Measurements from ENCODE around the gene CABP5. TPM values are rescaled to one million over a fixed set of nuclear protein-coding genes. Genes with fewer than 3 reads are reported as not detected.

CABP5 gene
- total RNA-seq, 2 donors from 2014 or later = not detected

DNA sequence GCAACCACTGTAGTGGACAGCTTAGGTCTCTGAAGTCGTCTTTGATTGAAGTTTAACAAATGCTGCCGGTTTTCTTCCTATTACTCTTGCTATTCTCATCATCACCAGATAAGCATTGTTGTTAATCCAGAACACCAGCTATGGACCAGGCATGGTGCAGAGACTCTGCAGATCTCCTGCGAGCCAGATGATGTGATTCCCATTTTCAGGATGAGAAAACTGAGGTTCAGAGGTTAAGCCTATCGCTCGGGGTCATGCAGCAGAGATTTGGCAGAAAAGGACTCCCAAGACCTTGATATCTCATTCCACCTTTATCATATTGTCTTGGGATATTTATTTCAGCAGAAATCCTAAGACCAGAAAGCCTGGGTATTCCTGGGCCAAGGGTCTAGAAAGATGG, 16.5 kb upstream of the CABP5 start:
- no peak for DNase-seq
- Histone ChIP-seq H3K9ac (ENCODE audit: low read depth in 2 of 2, low read length in 2 of 2) (no peak overlapping the region), H3K9me3 (no peaks in the 10 kb centered on the region), H3K4me1 (no peaks in the 10 kb centered on the region), H3K27ac (no peak overlapping the region), H3K4me3 (no peak overlapping the region), H3K36me3 (no peaks in the 10 kb centered on the region), H3K27me3 (no peaks in the 10 kb centered on the region)
- intact Hi-C loops (cut with DNase I) = loop anchor here (10.0 kb wide), 1 partner anchor 314 kb away; no protein-coding TSS in a partner anchor
- TF ChIP-seq, protein P1, sequence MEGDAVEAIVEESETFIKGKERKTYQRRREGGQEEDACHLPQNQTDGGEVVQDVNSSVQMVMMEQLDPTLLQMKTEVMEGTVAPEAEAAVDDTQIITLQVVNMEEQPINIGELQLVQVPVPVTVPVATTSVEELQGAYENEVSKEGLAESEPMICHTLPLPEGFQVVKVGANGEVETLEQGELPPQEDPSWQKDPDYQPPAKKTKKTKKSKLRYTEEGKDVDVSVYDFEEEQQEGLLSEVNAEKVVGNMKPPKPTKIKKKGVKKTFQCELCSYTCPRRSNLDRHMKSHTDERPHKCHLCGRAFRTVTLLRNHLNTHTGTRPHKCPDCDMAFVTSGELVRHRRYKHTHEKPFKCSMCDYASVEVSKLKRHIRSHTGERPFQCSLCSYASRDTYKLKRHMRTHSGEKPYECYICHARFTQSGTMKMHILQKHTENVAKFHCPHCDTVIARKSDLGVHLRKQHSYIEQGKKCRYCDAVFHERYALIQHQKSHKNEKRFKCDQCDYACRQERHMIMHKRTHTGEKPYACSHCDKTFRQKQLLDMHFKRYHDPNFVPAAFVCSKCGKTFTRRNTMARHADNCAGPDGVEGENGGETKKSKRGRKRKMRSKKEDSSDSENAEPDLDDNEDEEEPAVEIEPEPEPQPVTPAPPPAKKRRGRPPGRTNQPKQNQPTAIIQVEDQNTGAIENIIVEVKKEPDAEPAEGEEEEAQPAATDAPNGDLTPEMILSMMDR (IDR thresholded peaks at IDR 0.05) = no peak

DNA sequence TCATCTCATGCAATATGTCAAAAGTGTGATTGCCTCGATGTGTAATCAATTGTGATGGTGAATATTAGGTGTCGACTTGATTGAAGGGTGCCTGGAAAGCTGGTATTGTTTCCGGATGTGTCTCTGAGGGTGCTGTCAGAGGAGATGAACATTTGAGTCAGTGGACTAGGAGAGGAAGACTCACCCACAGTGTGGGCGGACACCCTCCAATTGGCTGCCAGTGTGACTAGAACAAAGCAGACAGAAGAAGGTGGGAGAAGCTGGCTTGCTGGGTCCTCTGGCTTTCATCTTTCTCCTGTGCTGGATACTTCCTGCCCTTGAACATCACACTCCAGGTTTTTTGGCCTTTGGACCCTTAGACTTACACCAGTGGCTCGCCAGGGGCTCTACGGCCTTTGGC, 15.5 kb upstream of the CABP5 start:
- H3K27ac ChIP-seq = no peak overlapping the region
- DNase-seq = no peak
- H3K4me1 ChIP-seq = no peaks in the 10 kb centered on the region
- intact Hi-C loops (cut with DNase I) = no loop called here
- H3K4me3 ChIP-seq = no peak overlapping the region
- no peaks in the 10 kb centered on the region for H3K36me3 ChIP-seq
- H3K9ac ChIP-seq (ENCODE audit: low read depth in 2 of 2, low read length in 2 of 2) = no peak overlapping the region
- TF ChIP-seq, protein P1 (IDR thresholded peaks at IDR 0.05) = no peak
- H3K27me3 ChIP-seq = no peaks in the 10 kb centered on the region
- no peaks in the 10 kb centered on the region for H3K9me3 ChIP-seq

DNA sequence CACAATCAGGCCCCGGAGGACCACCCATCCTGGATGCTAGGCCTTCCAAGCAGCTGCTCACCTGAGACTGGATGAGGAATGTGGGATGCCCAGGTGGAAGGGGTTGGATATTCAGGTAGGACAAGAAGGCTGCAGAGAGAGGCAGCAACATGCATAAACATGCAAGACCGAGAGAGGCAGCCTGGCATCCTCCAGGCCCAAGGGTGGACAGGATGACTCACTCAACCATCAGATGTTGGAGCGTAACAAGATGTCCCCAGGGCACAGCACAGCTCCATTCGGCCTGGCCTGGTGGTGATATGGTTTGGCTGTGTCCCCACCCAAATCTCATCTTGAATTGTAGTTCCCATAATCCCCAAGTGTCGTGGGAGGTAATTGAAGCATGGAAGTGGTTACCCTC, 10.0 kb upstream of the CABP5 start:
- no peak overlapping the region for H3K4me3 ChIP-seq
- no peak overlapping the region for H3K27ac ChIP-seq
- H3K4me1 ChIP-seq = no peaks in the 10 kb centered on the region
- DNase-seq = no peak
- H3K36me3 ChIP-seq = no peaks in the 10 kb centered on the region
- intact Hi-C loops (cut with DNase I) = no loop called here
- TF ChIP-seq, protein P1 (IDR thresholded peaks at IDR 0.05) = no peak
- no peak overlapping the region for H3K9ac ChIP-seq (ENCODE audit: low read depth in 2 of 2, low read length in 2 of 2)
- no peaks in the 10 kb centered on the region for H3K9me3 ChIP-seq
- H3K27me3 ChIP-seq = no peaks in the 10 kb centered on the region

DNA sequence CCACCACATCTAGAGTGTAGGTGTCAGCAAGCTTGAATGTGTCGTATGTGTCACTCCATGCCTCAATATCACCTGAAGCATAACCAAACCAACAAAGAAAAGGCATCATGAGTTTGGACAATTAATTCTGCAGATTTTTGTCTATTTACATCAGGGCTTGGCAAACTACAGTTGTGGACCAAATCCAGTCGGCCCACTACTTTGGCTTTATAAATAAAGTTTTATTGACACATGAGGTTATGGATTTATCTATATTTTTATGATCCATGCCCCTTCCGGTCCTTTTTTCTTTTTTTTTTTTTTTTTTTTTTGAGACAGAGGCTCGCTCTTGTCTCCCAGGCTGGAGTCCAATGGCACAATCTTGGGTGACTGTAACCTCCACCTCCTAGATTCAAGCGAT, 9.2 kb upstream of the CABP5 start:
- DNase-seq = no peak
- Histone ChIP-seq H3K36me3 (no peaks in the 10 kb centered on the region), H3K9me3 (no peaks in the 10 kb centered on the region), H3K9ac (ENCODE audit: low read depth in 2 of 2, low read length in 2 of 2) (no peak overlapping the region), H3K4me1 (no peaks in the 10 kb centered on the region), H3K27me3 (no peaks in the 10 kb centered on the region), H3K27ac (no peak overlapping the region), H3K4me3 (no peak overlapping the region)
- intact Hi-C loops (cut with DNase I) = no loop called here
- TF ChIP-seq, protein P1 (IDR thresholded peaks at IDR 0.05) = no peak

DNA sequence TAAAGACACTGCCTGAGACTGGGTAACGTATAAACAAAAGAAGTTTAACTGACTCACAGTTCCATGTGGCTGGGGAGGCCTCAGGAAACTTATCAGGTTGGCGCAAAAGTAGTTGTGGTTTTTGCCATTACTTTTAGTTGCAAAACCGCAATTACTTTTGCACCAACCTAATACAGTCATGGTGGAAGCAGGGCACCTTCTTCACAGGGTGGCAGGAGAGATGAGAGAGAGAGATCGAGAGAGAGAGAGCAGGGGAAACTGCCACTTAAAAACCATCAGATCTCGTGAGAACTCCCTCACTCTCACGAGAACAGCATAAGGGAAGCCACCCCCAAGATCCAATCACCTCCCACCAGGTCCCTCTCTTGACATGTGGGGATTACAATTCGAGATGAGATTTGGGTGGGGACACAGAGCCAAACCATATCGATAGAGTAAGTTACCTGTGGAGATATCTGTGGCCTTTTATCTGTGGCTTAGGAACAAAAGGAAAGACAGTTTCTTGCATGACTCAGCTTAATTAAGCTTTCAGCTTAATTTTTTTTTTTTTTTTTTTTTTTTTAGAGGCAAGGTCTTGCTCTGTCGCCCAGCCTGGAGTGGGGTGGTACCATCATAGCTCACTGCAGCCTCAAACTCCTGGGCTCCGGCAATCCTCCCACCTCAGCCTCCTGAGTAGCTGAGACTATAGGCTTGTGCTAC, 7.6 kb upstream of the CABP5 start:
- no peaks in the 10 kb centered on the region for H3K27me3 ChIP-seq
- TF ChIP-seq, protein P1 (IDR thresholded peaks at IDR 0.05) = no peak

More for the DNA sequence above, 7.6 kb upstream of the CABP5 start:
- H3K9me3 ChIP-seq = no peaks in the 10 kb centered on the region
- H3K4me1 ChIP-seq = no peaks in the 10 kb centered on the region
- H3K4me3 ChIP-seq = no peak overlapping the region
- H3K27ac ChIP-seq = no peak overlapping the region
- no peaks in the 10 kb centered on the region for H3K36me3 ChIP-seq
- DNase-seq = no peak
- H3K9ac ChIP-seq (ENCODE audit: low read depth in 2 of 2, low read length in 2 of 2) = no peak overlapping the region
- intact Hi-C loops (cut with DNase I) = no loop called here

Data from colonic mucosa (tissue), 4 donors.